HG02852 (cell line): ENCODE results near the gene CASP9.
"Not testable (repeated sequence)": the region's sequence is repeated elsewhere in the genome, so short reads cannot be mapped to it uniquely, and the experiment has no call there.

ENCODE experiments used
- ATAC-seq: cut with Tn5 transposase; IDR thresholded peaks from one replicate; pipeline ENCODE4 v1.9.1; 2021; ENCODE audit warnings: mild to moderate bottlenecking, moderate library complexity; ENCODE audit not compliant: unreplicated experiment

CASP9 gene

DNA sequence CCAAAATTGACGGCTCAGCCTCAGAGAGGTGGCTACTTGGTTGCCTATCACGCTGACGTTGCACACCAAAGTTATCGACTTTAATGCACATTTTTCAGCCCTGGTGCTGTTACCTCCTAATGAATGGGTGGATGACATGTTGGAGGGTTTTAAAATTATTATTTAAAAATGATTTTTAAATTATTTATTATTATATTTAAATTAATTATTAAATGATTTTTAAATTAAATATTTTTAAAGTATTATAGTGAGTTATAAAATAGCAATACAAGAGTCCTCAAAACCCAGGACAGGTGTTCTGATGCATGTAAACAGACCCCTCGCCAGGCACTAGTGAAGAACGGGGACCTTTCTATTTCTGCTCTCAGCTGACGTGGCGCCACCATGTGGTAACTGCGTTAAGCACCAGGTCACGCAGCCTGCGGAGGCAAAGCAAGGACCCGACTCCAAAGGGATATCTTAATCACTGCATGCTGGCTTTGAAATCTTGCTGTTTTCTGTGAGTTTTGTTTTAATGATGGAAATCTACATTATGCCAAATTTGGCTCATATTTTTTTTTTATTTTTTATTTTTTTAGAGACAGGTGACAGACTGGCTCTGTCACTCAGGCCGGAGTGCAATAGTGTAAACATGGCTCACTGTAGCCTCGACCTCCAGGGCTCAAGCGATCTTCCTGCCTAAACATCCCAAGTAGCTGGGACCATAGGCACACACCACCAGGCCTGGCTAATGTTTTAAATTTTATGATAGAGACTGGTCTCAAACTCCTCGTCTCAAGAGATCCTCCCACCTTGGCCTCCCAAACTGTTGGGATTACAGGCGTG lies 22.6 kb downstream of the CASP9 start:
- no peak for ATAC-seq

DNA sequence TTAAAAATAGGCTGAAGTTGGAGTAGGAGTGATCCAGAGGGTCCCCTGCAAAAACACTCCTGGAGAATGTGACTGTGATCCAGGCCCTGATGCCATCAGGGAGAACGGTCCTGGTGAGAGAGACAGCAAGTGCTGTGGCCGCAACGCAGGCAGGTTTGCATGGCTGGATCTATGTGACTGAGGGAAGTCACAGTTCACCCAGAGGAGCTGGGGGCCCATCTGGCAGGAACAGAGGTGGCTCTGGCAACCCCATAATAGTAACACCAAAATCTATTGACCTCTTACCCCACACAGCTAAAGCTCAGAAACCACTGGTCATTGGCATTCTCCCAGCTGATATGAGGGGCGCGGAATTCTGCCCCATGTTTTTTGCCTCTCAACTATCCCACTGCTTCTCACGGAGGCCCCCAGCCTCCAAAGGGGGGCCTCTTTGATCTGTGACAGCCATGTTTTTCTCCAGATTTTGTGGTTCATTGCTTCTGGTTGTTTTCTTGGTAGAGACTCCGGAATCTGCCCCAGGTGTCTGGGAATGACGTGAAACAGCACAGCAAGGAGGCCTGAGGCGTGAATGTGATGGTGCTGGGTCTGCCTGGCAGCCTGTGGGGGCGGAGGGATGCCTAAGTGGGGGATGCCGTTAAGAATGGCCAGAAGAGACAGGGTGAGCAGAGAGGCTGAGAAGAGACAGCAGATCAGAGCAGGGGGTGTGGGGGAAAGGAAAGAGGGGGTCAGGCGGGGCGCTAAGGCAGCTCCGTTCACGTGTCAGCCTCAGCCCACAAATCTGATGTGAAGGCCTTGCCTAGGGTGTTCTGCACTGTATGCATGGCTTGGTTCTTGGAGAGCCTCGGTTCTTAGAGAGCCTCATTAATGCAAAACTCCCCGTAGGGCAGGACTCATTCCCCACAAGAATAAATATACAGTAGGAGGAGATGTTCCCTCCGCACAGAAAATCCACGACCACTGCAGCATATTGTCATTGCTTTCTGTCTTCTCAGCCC lies 23.5 kb downstream of the CASP9 start:
- no peak for ATAC-seq

DNA sequence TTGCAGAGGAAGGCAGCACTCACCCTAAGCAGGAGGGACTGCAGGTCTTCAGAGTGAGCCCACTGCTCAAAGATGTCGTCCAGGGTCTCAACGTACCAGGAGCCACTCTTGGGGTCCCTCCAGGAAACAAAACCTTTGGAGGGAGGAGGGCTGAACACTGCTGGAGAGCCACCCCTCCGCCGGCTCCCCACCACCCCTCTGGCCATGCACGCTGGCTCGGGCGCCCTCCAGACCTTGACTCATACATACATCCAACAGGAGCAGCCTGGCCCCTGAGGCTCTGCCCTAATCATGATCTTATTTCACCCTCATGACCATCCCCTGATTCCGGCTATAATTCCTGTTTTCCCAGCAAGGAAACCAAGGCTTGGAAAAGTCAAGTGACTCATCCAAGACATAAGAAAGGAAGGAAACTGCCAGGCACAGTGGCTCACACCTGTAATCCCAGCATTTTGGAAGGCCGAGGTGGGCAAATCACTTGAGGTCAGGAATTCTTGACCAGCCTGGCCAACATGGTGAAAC lies 30.1 kb downstream of the CASP9 start:
- ATAC-seq = no peak

DNA sequence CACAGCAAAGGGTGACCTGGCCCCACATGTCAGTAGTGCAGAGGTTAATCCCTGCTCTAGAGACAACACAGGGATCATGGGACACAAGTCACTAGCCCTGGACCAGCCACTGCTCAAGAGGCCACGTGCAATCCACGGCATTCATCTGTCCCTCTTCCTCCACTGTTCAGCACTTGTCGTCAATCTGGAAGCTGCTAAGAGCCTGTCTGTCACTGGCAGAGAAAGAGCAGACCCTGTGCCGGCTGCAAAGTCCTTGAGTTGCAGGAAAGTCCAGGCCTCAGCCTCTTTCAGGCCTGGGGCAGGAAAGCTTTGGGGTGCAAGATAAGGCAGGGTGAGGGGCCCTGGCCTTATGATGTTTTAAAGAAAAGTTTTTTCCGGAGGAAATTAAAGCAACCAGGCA lies 31.4 kb downstream of the CASP9 start:
- ATAC-seq = no peak

DNA sequence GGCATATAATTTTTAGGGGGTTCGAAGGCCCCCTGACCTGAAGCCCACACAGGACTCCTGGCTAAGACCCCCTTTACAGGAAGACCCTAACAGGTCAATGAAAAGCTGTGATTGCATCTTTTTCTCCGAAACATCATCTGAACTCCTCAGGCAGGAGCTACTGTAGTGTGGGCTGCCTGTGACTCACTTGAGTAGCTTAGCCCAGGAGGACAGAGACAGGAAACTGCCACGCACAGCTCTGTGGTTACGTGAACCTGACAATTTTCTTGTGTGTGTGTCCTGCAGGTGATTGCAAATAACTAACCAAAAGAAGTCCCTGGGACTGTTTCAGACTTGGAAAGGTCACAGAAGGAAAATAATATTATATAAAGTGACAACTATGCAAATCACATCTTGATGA lies 33.0 kb downstream of the CASP9 start:
- not testable (repeated sequence) for ATAC-seq

DNA sequence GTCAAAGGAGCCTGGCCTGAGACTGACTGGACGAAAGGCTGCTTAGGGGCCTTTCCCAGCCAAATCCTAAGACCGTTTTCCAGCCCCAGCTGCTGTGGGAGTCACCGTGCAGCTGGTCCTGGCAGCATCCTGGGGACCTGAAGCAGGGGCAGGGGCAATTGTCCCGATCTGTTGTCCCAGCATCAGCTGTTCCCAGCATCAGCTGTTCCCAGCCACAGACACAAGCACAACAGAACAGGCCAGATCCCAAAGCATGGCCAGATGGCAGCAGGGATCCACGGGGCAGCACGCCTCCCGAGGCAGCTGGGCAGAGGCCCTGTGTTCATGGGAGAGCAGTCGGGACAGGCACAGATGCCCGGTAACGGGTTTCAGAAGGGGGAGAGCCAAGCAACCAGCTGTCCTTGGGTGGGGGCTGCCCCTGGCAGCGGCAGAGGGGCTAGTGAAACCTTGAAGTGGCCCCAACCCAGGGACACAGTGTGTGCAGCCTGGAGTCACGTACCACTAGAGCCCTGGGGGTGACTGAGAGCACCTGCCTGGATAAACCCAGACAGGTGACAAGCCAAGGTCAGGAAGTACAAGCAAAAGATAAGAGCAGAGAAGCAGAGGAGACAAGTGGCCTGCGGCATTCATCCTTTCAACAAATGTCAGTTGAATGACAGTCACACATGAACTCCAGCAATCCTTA lies 34.8 kb downstream of the CASP9 start:
- ATAC-seq = no peak

DNA sequence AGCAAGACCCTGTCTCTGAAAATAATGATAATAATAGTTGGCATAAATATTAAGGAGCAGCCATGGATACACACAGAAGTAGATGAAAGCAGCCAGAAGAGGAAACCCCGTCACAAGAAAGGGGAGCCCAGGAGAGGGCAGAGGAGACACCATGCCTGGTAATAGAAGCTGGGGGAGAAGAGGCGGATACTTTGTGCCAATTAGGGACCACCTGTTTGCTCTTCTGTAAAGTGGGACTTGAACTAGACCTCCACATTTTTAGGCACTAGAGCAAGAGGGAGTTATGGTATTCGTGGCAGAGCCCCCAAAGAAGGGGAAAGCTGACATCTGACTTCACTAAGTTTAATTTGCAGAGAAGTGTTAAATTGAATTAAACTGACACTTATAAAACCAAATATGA lies 35.6 kb downstream of the CASP9 start:
- no peak for ATAC-seq

DNA sequence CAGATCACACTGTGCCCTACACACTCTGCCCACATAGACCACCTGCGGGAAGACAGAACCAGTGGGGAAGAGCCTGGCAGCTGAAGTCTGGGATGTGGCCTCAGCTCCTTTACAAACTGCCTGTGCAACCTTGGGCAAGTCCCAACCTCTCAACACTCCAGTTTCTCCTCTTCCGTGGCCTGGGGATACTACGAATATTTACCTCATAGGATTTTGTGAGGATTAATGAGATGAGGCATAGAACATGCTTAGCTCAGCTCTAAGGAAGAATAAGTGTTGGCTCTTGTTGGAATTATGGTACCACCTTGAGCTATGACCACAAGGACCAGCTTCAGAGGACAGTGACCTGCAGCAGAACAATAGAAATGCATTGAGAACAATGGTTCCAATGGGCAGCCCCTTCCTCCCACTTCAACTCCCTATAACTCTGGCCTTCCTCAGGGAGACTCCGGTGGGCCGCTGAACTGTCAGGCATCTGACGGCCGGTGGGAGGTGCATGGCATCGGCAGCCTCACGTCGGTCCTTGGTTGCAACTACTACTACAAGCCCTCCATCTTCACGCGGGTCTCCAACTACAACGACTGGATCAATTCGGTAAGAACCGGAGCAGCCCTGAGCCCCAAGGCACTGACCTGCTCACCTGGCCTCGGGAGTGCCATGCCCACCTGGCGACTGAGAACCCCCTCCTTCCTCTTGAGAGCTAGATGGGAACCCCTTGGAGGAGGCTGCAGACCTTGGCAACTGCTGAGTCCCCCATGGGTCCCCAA lies 37.0 kb downstream of the CASP9 start:
- ATAC-seq = not testable (repeated sequence)

DNA sequence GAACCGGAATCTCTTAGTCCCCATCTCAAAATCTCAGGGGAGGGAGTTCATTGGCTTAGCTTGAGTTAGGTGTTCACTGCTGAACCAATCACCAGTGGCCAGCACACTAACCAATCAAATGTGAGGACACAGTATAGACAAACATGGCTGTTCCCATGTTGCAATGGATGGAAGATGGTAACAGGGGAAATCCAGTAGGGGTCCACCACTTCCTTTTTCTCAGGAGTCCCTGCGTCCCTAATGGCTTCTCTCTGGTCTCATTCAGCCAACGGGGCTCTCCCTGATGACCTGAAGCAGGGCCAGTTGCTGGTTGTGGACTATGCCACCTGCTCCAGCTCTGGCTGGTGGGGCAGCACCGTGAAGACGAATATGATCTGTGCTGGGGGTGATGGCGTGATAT lies 38.4 kb downstream of the CASP9 start:
- ATAC-seq = no peak

DNA sequence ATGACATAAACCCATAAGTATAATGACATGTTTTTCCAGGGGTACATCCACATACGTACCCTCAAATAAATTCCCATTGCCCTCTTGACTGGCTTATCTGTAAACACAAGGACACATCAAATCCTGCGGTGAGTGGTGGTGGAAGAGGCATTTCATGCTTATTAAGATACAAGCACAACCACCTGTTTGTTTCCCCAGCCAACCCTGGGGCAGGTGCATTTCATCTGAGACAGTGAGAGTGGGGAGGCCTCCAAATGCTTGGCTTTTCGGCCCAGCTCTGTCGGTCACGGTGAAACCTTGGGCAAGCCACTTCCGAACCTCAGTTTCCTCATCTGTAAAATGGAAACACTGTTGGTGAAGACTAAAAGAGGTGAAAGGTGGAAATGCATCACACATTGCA lies 39.6 kb downstream of the CASP9 start:
- not testable (repeated sequence) for ATAC-seq

DNA sequence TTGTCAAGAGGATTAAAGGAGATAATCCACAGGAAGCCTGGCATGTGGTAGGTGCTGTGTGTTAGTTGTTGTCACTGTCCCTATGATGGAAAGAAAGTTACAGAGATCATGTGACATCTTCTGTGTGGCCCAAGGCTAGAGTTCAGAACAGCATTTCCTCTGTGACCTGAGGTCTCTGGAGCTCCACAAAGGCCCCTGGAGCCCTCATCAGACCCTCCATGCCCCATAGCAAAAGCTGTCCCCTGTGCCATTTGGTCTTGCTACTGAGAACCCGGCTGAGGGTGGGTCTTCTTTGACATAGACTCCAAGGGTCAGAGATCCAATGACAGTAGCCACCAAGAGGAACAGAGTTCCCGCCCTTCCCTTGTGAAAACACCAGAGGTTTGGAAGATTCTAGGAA lies 40.0 kb downstream of the CASP9 start:
- no peak for ATAC-seq

DNA sequence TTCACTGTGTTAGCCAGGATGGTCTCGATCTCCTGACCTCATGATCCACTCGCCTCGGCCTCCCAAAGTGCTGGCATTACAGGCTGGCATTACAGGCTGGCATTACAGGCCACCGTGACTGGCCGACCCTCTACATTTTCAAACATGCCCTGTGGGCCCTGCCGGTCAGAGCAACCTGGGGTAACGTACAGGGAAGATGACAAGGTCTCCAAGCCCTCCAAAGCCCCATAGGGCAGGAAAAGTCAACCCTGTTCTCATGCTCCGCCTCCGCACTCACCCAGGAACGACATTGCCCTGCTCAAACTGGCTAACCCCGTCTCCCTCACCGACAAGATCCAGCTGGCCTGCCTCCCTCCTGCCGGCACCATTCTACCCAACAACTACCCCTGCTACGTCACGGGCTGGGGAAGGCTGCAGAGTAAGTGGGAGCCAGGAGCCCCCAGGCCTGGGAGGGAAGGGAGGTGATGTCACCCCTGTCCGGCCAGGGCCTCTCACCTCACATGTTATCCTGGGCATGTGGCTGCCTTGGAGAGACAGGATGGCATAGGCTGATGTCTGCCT lies 41.0 kb downstream of the CASP9 start:
- ATAC-seq = not testable (repeated sequence)

DNA sequence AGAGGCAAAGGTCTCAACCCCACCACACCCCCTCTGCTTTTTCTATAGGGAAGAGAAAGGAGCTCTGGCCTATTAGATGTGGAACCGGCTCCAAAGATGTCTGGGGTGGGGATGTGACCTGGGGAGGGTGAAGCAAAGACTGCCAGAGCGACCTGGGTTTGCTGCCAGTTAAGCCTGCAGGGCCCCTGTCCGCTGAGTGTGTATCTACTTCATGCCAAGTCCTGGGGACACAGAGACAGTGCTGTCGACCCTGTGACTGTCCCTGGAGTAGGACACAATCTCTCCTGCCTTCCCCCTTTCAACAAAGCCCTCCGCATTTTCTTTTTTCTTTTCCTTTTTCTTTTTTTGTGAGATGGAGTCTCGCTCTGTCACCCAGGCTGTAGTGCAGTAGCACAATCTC lies 41.6 kb downstream of the CASP9 start:
- ATAC-seq = not testable (repeated sequence)

DNA sequence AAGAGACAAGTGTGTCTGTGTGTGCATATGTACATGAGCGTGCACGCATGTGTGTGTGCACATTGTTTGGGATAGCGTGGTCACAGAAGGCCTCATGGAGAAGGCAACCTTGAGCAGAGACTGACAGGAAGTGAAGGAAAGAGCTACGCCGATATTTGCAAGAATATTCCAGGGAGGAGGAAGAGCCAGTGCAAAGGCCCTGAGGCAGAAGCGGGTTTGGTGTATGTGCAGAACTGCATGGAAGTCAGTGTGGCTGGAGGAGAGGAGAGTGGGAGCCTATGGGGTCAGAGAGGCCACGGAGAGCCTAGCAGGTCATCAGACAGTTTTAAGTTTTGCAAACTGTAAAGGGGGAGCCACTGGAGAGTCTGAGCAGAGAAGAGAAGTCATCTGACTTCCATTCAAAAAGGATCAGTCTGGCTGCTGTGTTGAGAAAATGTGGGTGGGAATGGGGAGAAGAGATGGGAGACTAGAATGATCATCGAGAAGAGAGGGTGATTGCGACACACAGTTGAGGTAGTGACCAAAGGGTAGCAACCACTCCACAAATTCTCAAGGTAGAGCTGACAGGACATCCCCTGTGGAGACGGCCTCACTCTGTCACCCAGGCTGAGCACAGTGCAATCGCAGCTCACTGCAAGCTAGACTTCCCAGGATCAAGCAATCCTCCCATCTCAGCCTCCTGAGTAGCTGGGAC lies 44.2 kb downstream of the CASP9 start:
- ATAC-seq = no peak

DNA sequence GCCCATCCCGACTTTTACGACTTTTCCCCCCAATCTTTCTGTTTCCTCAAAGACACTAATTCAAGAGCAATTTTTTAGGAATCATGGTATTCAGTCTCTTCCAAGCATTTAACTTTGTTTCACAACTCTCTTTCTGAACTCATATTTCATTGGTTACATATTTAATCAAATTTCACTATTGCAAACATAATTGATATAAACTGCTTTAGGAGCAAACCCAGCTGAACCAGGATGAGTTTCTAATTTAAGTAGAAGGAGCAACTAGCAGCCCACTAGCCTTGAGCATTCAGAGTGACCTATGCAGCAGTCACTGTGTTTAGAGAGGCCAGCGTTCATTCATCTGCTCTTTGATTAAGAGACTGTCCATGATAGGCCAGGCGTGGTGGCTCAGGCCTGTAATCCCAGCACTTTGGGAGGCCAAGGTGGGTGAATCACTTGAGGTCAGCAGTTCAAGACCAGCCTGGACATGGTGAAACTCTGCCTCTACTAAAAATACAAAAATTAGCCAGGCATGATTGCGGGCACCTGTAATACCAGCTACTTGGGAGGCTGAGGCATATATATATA lies 46.3 kb downstream of the CASP9 start:
- no peak for ATAC-seq

DNA sequence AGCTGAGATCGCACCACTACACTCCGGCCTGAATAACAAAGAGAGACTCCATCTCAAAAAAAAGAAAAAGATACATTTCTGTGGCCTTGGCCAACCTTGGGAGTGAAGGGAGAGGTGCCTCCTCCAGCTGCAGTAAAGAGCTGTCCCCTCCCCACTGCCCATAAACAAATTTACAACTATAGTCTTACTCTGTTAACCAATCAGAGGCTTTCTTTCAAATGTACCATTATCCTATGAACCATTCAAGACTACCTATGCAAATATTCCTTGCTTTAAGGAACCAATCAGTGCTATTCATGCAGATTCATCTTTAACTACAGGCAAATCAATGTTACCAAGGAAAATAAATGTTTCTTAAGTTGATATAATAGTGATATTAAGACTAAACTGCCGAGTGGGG lies 47.1 kb downstream of the CASP9 start:
- ATAC-seq = no peak

DNA sequence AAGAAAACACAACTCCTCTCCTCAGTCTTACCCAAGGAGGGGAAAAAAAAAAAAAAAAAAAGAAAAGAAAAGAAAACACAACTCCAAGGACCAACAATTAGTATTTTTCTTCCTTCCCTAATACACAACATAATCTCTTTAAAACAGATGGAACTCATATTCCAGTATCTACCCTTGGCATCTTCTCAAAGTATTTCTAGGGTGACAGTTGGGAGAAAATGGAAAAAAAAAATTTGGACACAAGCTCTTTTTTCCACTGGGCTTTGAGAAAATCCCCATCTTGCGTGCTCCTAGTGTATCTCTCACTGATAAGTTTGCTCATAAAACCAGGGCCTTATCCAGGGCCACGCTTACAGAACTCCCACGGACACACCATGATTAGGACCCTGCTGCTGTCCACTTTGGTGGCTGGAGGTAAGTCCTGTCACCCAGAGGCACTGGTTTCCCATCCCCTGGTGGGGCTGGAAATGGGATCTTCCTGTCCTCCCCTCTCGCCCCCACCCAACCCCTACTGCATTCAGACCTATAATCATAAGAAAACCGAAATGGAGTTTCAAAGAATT lies 48.2 kb downstream of the CASP9 start, which contains the start of gene CELA2B:
Gene CELA2B, plus strand, starts transcription at position 353 of the 563 bp plus-strand sequence. Its CDS starts 22 bp downstream, at position 375.
- no peak for ATAC-seq

DNA sequence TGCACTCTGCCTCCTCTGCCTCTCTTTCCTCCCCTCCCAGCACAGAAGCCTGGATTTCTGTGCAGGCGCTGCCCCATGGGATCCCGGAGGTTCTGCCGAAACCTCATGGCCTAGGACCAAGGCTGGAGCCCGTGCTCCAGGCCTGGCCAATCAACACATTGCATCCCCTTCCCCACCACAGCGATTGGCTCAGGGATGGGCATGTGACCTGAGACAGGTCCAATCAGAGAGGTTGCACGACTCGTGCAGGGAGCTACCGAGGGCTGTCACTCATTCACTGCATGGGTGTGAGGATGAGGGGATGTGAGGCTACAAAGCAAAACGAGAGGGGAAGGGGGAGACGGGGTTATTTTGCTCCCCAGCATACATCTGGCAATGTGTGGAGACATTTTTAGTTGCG lies 51.4 kb downstream of the CASP9 start:
- no peak for ATAC-seq

DNA sequence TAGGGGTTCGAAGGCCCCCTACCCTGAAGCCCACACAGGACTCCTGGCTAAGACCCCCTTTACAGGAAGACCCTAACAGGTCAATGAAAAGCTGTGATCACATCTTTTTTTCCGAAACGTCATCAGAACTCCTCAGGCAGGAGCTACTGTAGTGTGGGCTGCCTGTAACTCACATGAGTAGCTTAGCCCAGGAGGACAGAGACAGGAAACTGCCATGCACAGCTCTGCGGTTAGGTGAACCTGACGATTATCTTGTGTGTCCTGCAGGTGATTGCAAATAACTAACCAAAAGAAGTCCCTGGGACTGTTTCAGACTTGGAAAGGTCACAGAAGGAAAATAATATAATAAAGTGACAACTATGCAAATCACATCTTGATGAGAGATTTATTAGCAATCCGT lies 52.3 kb downstream of the CASP9 start:
- not testable (repeated sequence) for ATAC-seq
